HepG2 (cell line): ENCODE measurements around the gene MITF. TPM values are rescaled to one million over a fixed set of nuclear protein-coding genes. Genes with fewer than 3 reads are reported as not detected.

Source experiments
- ATAC-seq: fragments of 200-7000 bp; cut with Tn5 transposase; 3 replicates; pipeline ENCODE4 v1.9.1; 2020; ENCODE audit warnings: mild to moderate bottlenecking, moderate library complexity
- BruUV-seq: library from RNA; stranded (reverse); fragments of 400-500 nt; replicated peaks from 2 replicates; lab custom pipeline; 2021; lab: Mats Ljungman, UMichigan
- CTCF ChIA-PET: fragments of 300-600 bp; formaldehyde crosslinking; extraction: SDS; loops from one replicate; lab custom pipeline; 2021; ENCODE audit warnings: low total read pairs, inconsistent platforms, low intra/inter-chr PET ratio; lab: Yijun Ruan, JAX
- POLR2A ChIA-PET: fragments of 350-600 bp; sonication (Branson Sonifier 250); formaldehyde crosslinking; loops from one replicate; lab custom pipeline; 2020; ENCODE audit warnings: antibody characterized with exemption, inconsistent platforms; lab: Yijun Ruan, JAX
- DNase-seq: peaks from one replicate; pipeline ENCODE4 v3.0.0-alpha.2; 2015; ENCODE audit warnings: low spot score
- FAIRE-seq: peaks from 3 replicates; lab custom pipeline; 2011; peaks lifted over from hg19 to GRCh38; lab: Jason Lieb, UNC
- H2AFZ ChIP-seq: one replicate; pipeline ENCODE4 v1.6.1; 2011; ENCODE audit warnings: low read length, inconsistent platforms
- H3K27ac ChIP-seq: fragments of 300-600 bp; 3 replicates; pipeline ENCODE4 v1.8.0; 2011; ENCODE audit warnings: mixed run types, mild to moderate bottlenecking, mixed read lengths, low read length, inconsistent platforms; ENCODE audit not compliant: insufficient read depth; ENCODE audit errors: extremely low read length
- H3K27me3 ChIP-seq, 2 experiments: fragments of 200-600 bp in 1 of 2; 2 replicates in 1 of 2; 3 replicates in 1 of 2; pipeline versions ENCODE4 v1.6.0 to v1.8.0; 2011; ENCODE audit warnings: low read length in 2 of 2, mild to moderate bottlenecking in 2 of 2, moderate library complexity in 2 of 2, inconsistent platforms in 1 of 2; ENCODE audit not compliant: insufficient read depth in 2 of 2, control insufficient read depth in 1 of 2
- H3K36me3 ChIP-seq, 2 experiments: fragments of 200-600 bp in 1 of 2; replicated peaks in 1 of 2; 2 replicates in 1 of 2; 3 replicates in 1 of 2; pipeline versions ENCODE4 v1.5.1 to v1.8.0; 2011; ENCODE audit warnings: low read length in 2 of 2, inconsistent platforms in 1 of 2; ENCODE audit not compliant: insufficient read depth in 2 of 2, control insufficient read depth in 1 of 2
- H3K4me1 ChIP-seq: 2 replicates; pipeline ENCODE4 v1.5.1; 2012; ENCODE audit warnings: low read length, inconsistent platforms; ENCODE audit not compliant: insufficient read depth
- H3K4me2 ChIP-seq: 2 replicates; pipeline ENCODE4 v1.6.0; 2011; ENCODE audit warnings: low read depth, low read length, inconsistent platforms
- H3K4me3 ChIP-seq, 3 experiments: fragments of 200-600 bp in 1 of 3; sonication (generic), shearing (Covaris generic) in 1 of 3; replicated peaks in 1 of 3; 2 replicates each; pipeline ENCODE4 v1.5.1; 2011 to 2016; ENCODE audit warnings: low read length in 3 of 3, inconsistent platforms in 2 of 3, low read depth in 2 of 3, mild to moderate bottlenecking in 2 of 3, control low read depth in 1 of 3, mixed read lengths in 1 of 3; ENCODE audit not compliant: insufficient read depth in 1 of 3
- H3K79me2 ChIP-seq: one replicate; pipeline ENCODE4 v1.6.1; 2011; ENCODE audit warnings: low read length, inconsistent platforms; ENCODE audit not compliant: insufficient read depth
- H3K9ac ChIP-seq: 2 replicates; pipeline ENCODE4 v1.6.0; 2011; ENCODE audit warnings: mild to moderate bottlenecking, low read depth, low read length, inconsistent platforms; ENCODE audit not compliant: insufficient read depth
- H3K9me3 ChIP-seq: 2 replicates; pipeline ENCODE4 v1.5.1; 2012; ENCODE audit warnings: mild to moderate bottlenecking, low read length
- H4K20me1 ChIP-seq: 2 replicates; pipeline ENCODE4 v1.6.0; 2011; ENCODE audit warnings: inconsistent platforms, mild to moderate bottlenecking, low read length, moderate library complexity; ENCODE audit not compliant: insufficient read depth
- ATF7 ChIP-seq, 2 experiments: fragments of 450-650 bp in 1 of 2; sonication (generic) in 1 of 2; formaldehyde crosslinking in 1 of 2; IDR thresholded peaks; 2 replicates each; pipeline versions ENCODE4 v1.4.0 to v1.6.1; 2016 to 2020; ENCODE audit warnings: antibody characterized with exemption in 1 of 2, mild to moderate bottlenecking in 1 of 2, missing genetic modification reagents in 1 of 2
- CREB1 ChIP-seq, 2 experiments: fragments of 450-650 bp in 1 of 2; IDR thresholded peaks; 2 replicates each; pipeline ENCODE4 v1.6.1; 2016 to 2017; ENCODE audit warnings: control low read depth in 1 of 2, mild to moderate bottlenecking in 1 of 2, missing compliant biosample characterization in 1 of 2, missing genetic modification characterization in 1 of 2
- PHF20 ChIP-seq: sonication (generic); formaldehyde crosslinking; IDR thresholded peaks from 2 replicates; pipeline ENCODE4 v1.5.0; 2020; ENCODE audit warnings: mild to moderate bottlenecking, missing genetic modification reagents
- ZNF761 ChIP-seq: sonication (generic); formaldehyde crosslinking; conservative IDR thresholded peaks from 2 replicates; pipeline ENCODE4 v1.4.0; 2020; ENCODE audit warnings: mild to moderate bottlenecking, missing genetic modification reagents
- WGBS: methylation state at CpG from one replicate; pipeline ENCODE4 v1.1.6; 2017; ENCODE audit warnings: low lambda C conversion rate; 5-methylcytosine and 5-hydroxymethylcytosine counted together
- in situ Hi-C: cut with HindIII; loops from 2 replicates; pipeline ENCODE4 v1.10.0; 2017; ENCODE audit warnings: low pct_unique_long_range_greater_than_20kb; ENCODE audit not compliant: extremely low pct_ligation_motif_present
- intact Hi-C: fragments of 100-400 bp; cut with micrococcal nuclease; formaldehyde crosslinking; loops from one replicate; pipeline ENCODE4 v1.10.0; 2022; ENCODE audit not compliant: unreplicated experiment
- polyA plus RNA-seq, 8 experiments: library from polyadenylated mRNA; depleted of rRNA in 3 of 8; stranded (reverse) in 7 of 8; unstranded in 1 of 8; fragments of >200 nt; fragmentation: Illumina TruSeq in 4 of 8; extraction: Trizol in 4 of 8; gene quantifications; 2 replicates each; pipeline versions ENCODE4 v1.2.1 to v1.2.3, GENCODE V29; 2011 to 2016; ENCODE audit warnings: low read depth in 4 of 8, missing spikeins in 1 of 8, mixed read lengths in 1 of 8; ENCODE audit not compliant: insufficient read depth in 1 of 8
- total RNA-seq, 5 experiments: library from RNA; depleted of rRNA; stranded (reverse); fragments of >200 nt; fragmentation: Illumina TruSeq; extraction: Trizol; gene quantifications; 2 replicates each; pipeline ENCODE4 v1.2.3, GENCODE V29; 2016; ENCODE audit warnings: low read depth in 1 of 5
- TF ChIP-seq, protein P1 (sequence below): sonication (generic); formaldehyde crosslinking; IDR thresholded peaks from 2 replicates; pipeline ENCODE4 v1.5.0; 2020; ENCODE audit warnings: mild to moderate bottlenecking, missing genetic modification reagents, moderate library complexity

MITF gene
- total and polyA plus RNA-seq, 2 of the 13 experiments (the other 11 are each of a cell fraction or from before 2014, with no cell fraction given) = 0.12 to 0.38 TPM

GRCh38 chr3:69938931-69939330, 199.7 kb downstream of the MITF start (continued):
- TF ChIP-seq, protein P1, sequence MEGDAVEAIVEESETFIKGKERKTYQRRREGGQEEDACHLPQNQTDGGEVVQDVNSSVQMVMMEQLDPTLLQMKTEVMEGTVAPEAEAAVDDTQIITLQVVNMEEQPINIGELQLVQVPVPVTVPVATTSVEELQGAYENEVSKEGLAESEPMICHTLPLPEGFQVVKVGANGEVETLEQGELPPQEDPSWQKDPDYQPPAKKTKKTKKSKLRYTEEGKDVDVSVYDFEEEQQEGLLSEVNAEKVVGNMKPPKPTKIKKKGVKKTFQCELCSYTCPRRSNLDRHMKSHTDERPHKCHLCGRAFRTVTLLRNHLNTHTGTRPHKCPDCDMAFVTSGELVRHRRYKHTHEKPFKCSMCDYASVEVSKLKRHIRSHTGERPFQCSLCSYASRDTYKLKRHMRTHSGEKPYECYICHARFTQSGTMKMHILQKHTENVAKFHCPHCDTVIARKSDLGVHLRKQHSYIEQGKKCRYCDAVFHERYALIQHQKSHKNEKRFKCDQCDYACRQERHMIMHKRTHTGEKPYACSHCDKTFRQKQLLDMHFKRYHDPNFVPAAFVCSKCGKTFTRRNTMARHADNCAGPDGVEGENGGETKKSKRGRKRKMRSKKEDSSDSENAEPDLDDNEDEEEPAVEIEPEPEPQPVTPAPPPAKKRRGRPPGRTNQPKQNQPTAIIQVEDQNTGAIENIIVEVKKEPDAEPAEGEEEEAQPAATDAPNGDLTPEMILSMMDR (CRISPR knock-in tag) = no peak
- no peak for TF ChIP-seq ZNF761 (CRISPR knock-in tag)
- TF ChIP-seq, all 625 proteins: peak for 0

GRCh38 chr3:69941037-69941436, 201.8 kb downstream of the MITF start:
- under 1% methylated on average over 3 of the region's 3 CpGs for WGBS
- FAIRE-seq = no peak
- in situ Hi-C loops = loop anchor here (10.0 kb wide), 1 partner anchor 246 kb away; no protein-coding TSS in a partner anchor
- no peak overlapping the region for H3K27ac ChIP-seq
- H3K4me2 ChIP-seq = no peak overlapping the region
- intact Hi-C loops = no loop called here
- ChIA-PET POLR2A (no interaction called here), CTCF (no interaction called here)
- H3K36me3 ChIP-seq = no peaks in the 10 kb centered on the region
- no peak overlapping the region for H3K9ac ChIP-seq
- H3K27me3 ChIP-seq = no peaks in the 10 kb centered on the region; a peak in 2 of 5 replicates
- ATAC-seq = no peak
- BruUV-seq = no TSS peak
- H3K4me1 ChIP-seq = no peaks in the 10 kb centered on the region
- H3K9me3 ChIP-seq = no peaks in the 10 kb centered on the region
- no peaks in the 10 kb centered on the region for H3K79me2 ChIP-seq
- H4K20me1 ChIP-seq = no peaks in the 10 kb centered on the region
- no peak for TF ChIP-seq PHF20 (CRISPR knock-in tag)
- TF ChIP-seq ATF7 (IDR thresholded peaks at IDR 0.05) = peak; percentile 97
- TF ChIP-seq ATF7 (CRISPR knock-in tag; IDR thresholded peaks at IDR 0.05) = no peak
- TF ChIP-seq CREB1 (IDR thresholded peaks at IDR 0.05) = peak; percentile 59
- no peak for TF ChIP-seq CREB1 (CRISPR knock-in tag; IDR thresholded peaks at IDR 0.05)
- DNase-seq = no peak
- no peak overlapping the region for H3K4me3 ChIP-seq
- H2AFZ ChIP-seq = no peak overlapping the region
